ENCODE results near the gene C16orf74. TPM values are rescaled to one million over a fixed set of nuclear protein-coding genes. Genes with fewer than 3 reads are reported as not detected.

The C16orf74 gene
- total and polyA plus RNA-seq, 2 of the 8 experiments (the other 6 are each of a cell fraction or from before 2014, with no cell fraction given): 7.3 to 9.3 TPM

DNA sequence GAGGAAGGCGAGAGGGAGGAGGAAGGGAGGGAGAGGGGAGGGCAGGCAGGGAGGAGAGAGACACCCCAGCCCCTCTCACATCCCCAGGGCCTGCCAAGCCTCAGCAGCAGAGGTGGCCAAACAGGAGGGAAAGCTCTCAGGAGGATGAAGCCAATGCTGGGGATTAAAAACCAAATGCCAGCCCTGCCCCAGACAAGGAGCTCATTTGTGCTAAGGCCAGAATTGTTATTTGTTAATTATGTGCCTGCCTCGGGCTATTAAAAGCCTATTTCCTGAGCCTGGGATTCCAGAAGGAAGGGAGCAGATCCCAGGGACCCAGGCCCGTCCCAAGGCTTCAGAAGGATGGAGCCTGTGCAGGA lies 34.2 kb downstream of the C16orf74 start:
- Histone ChIP-seq H2BK12ac (ENCODE audit: low read depth, low read length) (peak overlapping the region; percentile 98; the same call in 1 of the 2 replicates), H3K27me3 (replicated peaks in 1 of 4; ENCODE audit: control insufficient read depth in 3 of 4, extremely low read depth in 1 of 4, insufficient read depth in 3 of 4, low read length in 3 of 4) (peaks cover 0 to 7% (median 2%) of the 10 kb centered on the region in 4 experiments; a peak in 3 of 7 replicates), H2AK5ac (ENCODE audit: low read depth, low read length) (peak overlapping the region; percentile 93; the same call in 1 of the 2 replicates), H4K5ac (ENCODE audit: insufficient read length, low read depth, low read length) (no peak overlapping the region), H4K20me1 (replicated peaks in 1 of 2; ENCODE audit: control insufficient read depth in 1 of 2, insufficient read depth in 2 of 2, low read length in 2 of 2) (peaks cover 0 to 3% of the 10 kb centered on the region in 2 experiments), H3K4me2 (ENCODE audit: insufficient read depth in 1 of 2, low read depth in 2 of 2, low read length in 2 of 2) (peak overlapping the region; percentile 65 to 72; a peak in 2 of 4 replicates), H2BK15ac (ENCODE audit: low read length) (peak overlapping the region; percentile 92; the same call in 1 of the 2 replicates), H3K79me1 (ENCODE audit: low read depth, low read length) (no peaks in the 10 kb centered on the region), H2AFZ (ENCODE audit: low read length) (no peak overlapping the region), H3K4me3 (ENCODE audit: extremely low read depth in 1 of 4, insufficient read depth in 2 of 4, low read depth in 3 of 4, low read length in 4 of 4) (no peak overlapping the region), H3K79me2 (ENCODE audit: control insufficient read depth in 1 of 2, insufficient read depth in 2 of 2, low read length in 2 of 2) (no peaks in the 10 kb centered on the region), H3K14ac (ENCODE audit: insufficient read length) (no peak overlapping the region), H2BK120ac (replicated peaks; ENCODE audit: low read depth, low read length) (no peak overlapping the region), H2BK5ac (ENCODE audit: low read depth, low read length) (peak overlapping the region; percentile 83; the same call in 1 of the 2 replicates), H3K36me3 (ENCODE audit: control insufficient read depth in 2 of 4, insufficient read depth in 4 of 4, low read length in 3 of 4) (no peaks in the 10 kb centered on the region), H3K23ac (ENCODE audit: insufficient read length) (no peak overlapping the region), H4K8ac (ENCODE audit: extremely low read depth, insufficient read depth, low read length) (no peak overlapping the region), H3K9me3 (ENCODE audit: insufficient read depth in 2 of 2, low read depth in 1 of 2, low read length in 1 of 2) (peaks cover 4 to 5% of the 10 kb centered on the region in 2 experiments; a peak in 3 of 4 replicates), H3K23me2 (ENCODE audit: low read depth, low read length) (peaks cover 8% of the 10 kb centered on the region; the same call in 1 of the 2 replicates), H3K4ac (replicated peaks; ENCODE audit: insufficient read length, low read depth, low read length) (no peak overlapping the region), H2BK20ac (ENCODE audit: low read length) (peak overlapping the region; percentile 91), H3K56ac (replicated peaks; ENCODE audit: insufficient read length, low read depth, low read length) (peak overlapping the region; percentile 22), H3K18ac (ENCODE audit: extremely low read depth, low read length) (peak overlapping the region; percentile 87), H4K91ac (replicated peaks; ENCODE audit: insufficient read length, low read length) (peak overlapping the region; percentile 19), H3K9ac (replicated peaks in 1 of 4; ENCODE audit: extremely low read depth in 1 of 4, low read depth in 3 of 4, low read length in 3 of 4) (no peak overlapping the region), H3K27ac (ENCODE audit: low read depth, low read length) (no peak overlapping the region), H3K4me1 (replicated peaks in 1 of 4; ENCODE audit: control insufficient read depth in 3 of 4, insufficient read depth in 4 of 4, low read length in 3 of 4) (peaks cover 0 to 10% (median 7%) of the 10 kb centered on the region in 4 experiments; a peak in 6 of 7 replicates)
- DNase-seq (ENCODE audit: low read depth in 1 of 2, low spot score in 2 of 2) (no peak), FAIRE-seq (no peak)
- CTCF ChIA-PET (ENCODE audit: partially characterized antibody): interaction anchor here (0.7 to 20.7 kb wide), 22 partner anchors 7 to 369 kb away, joined by 3 to 620 read pairs (median 5); partner anchors contain the start of gene GINS2
- POLR2A ChIA-PET (ENCODE audit: partially characterized antibody): interaction anchor here (0.7 to 3.1 kb wide), 8 partner anchors 9 to 41 kb away, joined by 3 to 23 read pairs (median 7); no protein-coding TSS in a partner anchor
- TF ChIP-seq POU5F1 (IDR thresholded peaks at IDR 0.05; ENCODE audit: low read depth, low read length): no peak
- TF ChIP-seq, protein P1, sequence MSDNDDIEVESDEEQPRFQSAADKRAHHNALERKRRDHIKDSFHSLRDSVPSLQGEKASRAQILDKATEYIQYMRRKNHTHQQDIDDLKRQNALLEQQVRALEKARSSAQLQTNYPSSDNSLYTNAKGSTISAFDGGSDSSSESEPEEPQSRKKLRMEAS (IDR thresholded peaks at IDR 0.05): 0 out of 2 replicates have a peak, but pooled peaks have one; percentile 1
- WGBS, 2 experiments (ENCODE audit: extremely low coverage in 1 of 2, insufficient coverage in 1 of 2, insufficient read length in 1 of 2, insufficient replicate concordance in 2 of 2, low coverage in 1 of 2, low lambda C conversion rate in 2 of 2, missing lambda C conversion rate in 1 of 2): 50% methylated on average over 3 of the region's 3 CpGs; no CpG with 5 or more reads in 1 of the 2 experiments
